Measurements from ENCODE around the gene GAL.

Gene GAL

DNA sequence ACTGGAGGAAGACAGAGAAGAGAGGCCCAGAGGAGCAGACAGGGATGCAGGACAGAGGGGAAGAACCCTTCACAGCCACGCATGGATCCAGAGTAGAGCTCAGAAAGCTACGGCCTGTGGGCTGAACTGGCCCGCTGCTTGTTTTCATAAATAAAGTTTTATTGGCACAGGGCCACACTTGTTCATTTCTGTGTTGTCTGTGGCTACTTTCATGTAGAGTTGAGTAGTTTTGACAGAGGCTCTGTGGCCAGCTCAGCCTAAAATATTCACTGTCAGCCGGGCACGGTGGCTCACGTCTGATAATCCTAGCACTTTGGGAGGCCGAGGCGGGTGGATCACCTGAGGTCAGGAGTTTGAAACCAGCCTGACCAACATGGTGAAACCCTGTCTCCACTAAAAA is 26.2 kb upstream of the GAL start:
- H3K27ac ChIP-seq (replicated peaks): no peak overlapping the region
- TF ChIP-seq, protein P1, sequence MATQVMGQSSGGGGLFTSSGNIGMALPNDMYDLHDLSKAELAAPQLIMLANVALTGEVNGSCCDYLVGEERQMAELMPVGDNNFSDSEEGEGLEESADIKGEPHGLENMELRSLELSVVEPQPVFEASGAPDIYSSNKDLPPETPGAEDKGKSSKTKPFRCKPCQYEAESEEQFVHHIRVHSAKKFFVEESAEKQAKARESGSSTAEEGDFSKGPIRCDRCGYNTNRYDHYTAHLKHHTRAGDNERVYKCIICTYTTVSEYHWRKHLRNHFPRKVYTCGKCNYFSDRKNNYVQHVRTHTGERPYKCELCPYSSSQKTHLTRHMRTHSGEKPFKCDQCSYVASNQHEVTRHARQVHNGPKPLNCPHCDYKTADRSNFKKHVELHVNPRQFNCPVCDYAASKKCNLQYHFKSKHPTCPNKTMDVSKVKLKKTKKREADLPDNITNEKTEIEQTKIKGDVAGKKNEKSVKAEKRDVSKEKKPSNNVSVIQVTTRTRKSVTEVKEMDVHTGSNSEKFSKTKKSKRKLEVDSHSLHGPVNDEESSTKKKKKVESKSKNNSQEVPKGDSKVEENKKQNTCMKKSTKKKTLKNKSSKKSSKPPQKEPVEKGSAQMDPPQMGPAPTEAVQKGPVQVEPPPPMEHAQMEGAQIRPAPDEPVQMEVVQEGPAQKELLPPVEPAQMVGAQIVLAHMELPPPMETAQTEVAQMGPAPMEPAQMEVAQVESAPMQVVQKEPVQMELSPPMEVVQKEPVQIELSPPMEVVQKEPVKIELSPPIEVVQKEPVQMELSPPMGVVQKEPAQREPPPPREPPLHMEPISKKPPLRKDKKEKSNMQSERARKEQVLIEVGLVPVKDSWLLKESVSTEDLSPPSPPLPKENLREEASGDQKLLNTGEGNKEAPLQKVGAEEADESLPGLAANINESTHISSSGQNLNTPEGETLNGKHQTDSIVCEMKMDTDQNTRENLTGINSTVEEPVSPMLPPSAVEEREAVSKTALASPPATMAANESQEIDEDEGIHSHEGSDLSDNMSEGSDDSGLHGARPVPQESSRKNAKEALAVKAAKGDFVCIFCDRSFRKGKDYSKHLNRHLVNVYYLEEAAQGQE (IDR thresholded peaks at IDR 0.05; ENCODE audit: insufficient replicate concordance, low read depth): no peak
- TF ChIP-seq GABPA (IDR thresholded peaks at IDR 0.05; ENCODE audit: low read depth) (no peak), POLR2AphosphoS5 (IDR thresholded peaks at IDR 0.05; ENCODE audit: low read depth) (no peak), CTCF (IDR thresholded peaks at IDR 0.05; ENCODE audit: insufficient read depth, low read length) (no peak), SPI1 (IDR thresholded peaks at IDR 0.05; ENCODE audit: borderline replicate concordance, low read depth) (no peak)
- DNase-seq (ENCODE audit: low read depth in 1 of 2, low spot score in 1 of 2): no peak
- H3K27me3 ChIP-seq (ENCODE audit: insufficient read depth, poor library complexity, severe bottlenecking): no peaks in the 10 kb centered on the region
- H3K4me3 ChIP-seq (replicated peaks; ENCODE audit: insufficient read depth, low read length): no peak overlapping the region

DNA sequence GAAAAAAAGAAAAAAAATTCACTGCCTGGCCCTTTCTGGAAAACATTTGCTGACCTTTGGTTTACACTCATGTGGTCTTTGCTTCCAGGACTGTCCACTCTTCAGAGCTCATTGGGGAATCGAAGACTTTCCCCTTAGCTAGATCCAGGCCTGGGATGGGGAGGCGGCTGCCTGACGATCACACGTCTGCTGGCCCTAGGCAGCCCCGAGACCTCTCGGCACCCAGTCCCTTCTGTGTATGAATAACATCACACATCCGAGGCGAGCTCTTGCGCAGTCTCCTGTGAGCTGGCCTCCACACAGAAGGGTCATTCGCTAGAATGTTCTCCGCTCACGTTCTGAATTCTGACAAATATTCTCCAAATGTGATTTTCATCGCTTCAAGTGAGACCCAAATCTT is 25.7 kb upstream of the GAL start:
- H3K4me3 ChIP-seq (replicated peaks; ENCODE audit: insufficient read depth, low read length): no peak overlapping the region
- H3K27ac ChIP-seq (replicated peaks): no peak overlapping the region
- TF ChIP-seq, protein P1 (IDR thresholded peaks at IDR 0.05; ENCODE audit: insufficient replicate concordance, low read depth): no peak
- TF ChIP-seq POLR2AphosphoS5 (IDR thresholded peaks at IDR 0.05; ENCODE audit: low read depth) (no peak), CTCF (IDR thresholded peaks at IDR 0.05; ENCODE audit: insufficient read depth, low read length) (no peak), SPI1 (IDR thresholded peaks at IDR 0.05; ENCODE audit: borderline replicate concordance, low read depth) (no peak), GABPA (IDR thresholded peaks at IDR 0.05; ENCODE audit: low read depth) (no peak)
- DNase-seq (ENCODE audit: low read depth in 1 of 2, low spot score in 1 of 2): no peak
- no peaks in the 10 kb centered on the region for H3K27me3 ChIP-seq (ENCODE audit: insufficient read depth, poor library complexity, severe bottlenecking)

GRCh38 chr11:68659158-68659921 is 25.0 kb upstream of the GAL start:
- TF ChIP-seq POLR2AphosphoS5 (IDR thresholded peaks at IDR 0.05; ENCODE audit: low read depth): no peak
- TF ChIP-seq, protein P1 (IDR thresholded peaks at IDR 0.05; ENCODE audit: insufficient replicate concordance, low read depth): no peak
- TF ChIP-seq SPI1 (IDR thresholded peaks at IDR 0.05; ENCODE audit: borderline replicate concordance, low read depth): no peak
- no peak for TF ChIP-seq CTCF (IDR thresholded peaks at IDR 0.05; ENCODE audit: insufficient read depth, low read length)
- no peak for TF ChIP-seq GABPA (IDR thresholded peaks at IDR 0.05; ENCODE audit: low read depth)
- no peaks in the 10 kb centered on the region for H3K27me3 ChIP-seq (ENCODE audit: insufficient read depth, poor library complexity, severe bottlenecking)
- H3K4me3 ChIP-seq (replicated peaks; ENCODE audit: insufficient read depth, low read length): no peak overlapping the region
- DNase-seq (ENCODE audit: low read depth in 1 of 2, low spot score in 1 of 2): no peak
- H3K27ac ChIP-seq (replicated peaks): no peak overlapping the region

All from HL-60 (cell line).